Upper lobe of right lung (tissue), 1 donor: ENCODE measurements around the gene MXI1. TPM values are rescaled to one million over a fixed set of nuclear protein-coding genes. Genes with fewer than 3 reads are reported as not detected.
A peak's percentile ranks its signal among the peaks of the same experiment; 100 is the strongest.

Experiments used
- ATAC-seq: fragments of 200-7000 bp; cut with Tn5 transposase; one replicate; pipeline ENCODE4 v1.9.1; 2020; ENCODE audit warnings: mild to moderate bottlenecking, moderate library complexity
- DNase-seq: peaks from one replicate; pipeline ENCODE4 v3.0.0-alpha.2; 2020
- H3K27ac ChIP-seq: fragments of 200-600 bp; one replicate; pipeline ENCODE4 v1.8.0; 2022
- H3K27me3 ChIP-seq: fragments of 200-600 bp; one replicate; pipeline ENCODE4 v1.8.0; 2022; ENCODE audit warnings: mild to moderate bottlenecking
- H3K36me3 ChIP-seq: fragments of 200-600 bp; one replicate; pipeline ENCODE4 v1.8.0; 2022
- H3K4me1 ChIP-seq: fragments of 200-600 bp; one replicate; pipeline ENCODE4 v1.8.0; 2022
- H3K4me3 ChIP-seq: fragments of 200-600 bp; one replicate; pipeline ENCODE4 v1.8.0; 2022; ENCODE audit warnings: mild to moderate bottlenecking
- H3K9me3 ChIP-seq: fragments of 200-600 bp; one replicate; pipeline ENCODE4 v1.8.0; 2022
- CTCF ChIP-seq: fragments of 200-600 bp; IDR thresholded peaks from one replicate; pipeline ENCODE4 v1.8.0; 2022; ENCODE audit warnings: antibody characterized with exemption
- intact Hi-C: fragments of 100-400 bp; cut with DNase I; formaldehyde crosslinking; loops from one replicate; pipeline ENCODE4 v1.11.0; 2022
- total RNA-seq: library from RNA; stranded (reverse); fragmentation: NEBNext Ultra II Directional; extraction: Animal tissue kit (Norgen Biotek cat#: 25700); gene quantifications from one replicate; pipeline ENCODE4 v1.2.1, GENCODE V29; 2021
- donor health status: DM: no; HTN: yes; CAD: no; lungs with severe emphysema.

MXI1 gene
- total RNA-seq, 1 donor from 2014 or later: 34.7 TPM

GRCh38 chr10:110310741-110311140 is 103.3 kb downstream of the MXI1 start:
- Histone ChIP-seq H3K27ac (no peak overlapping the region), H3K27me3 (no peaks in the 10 kb centered on the region), H3K4me3 (no peak overlapping the region), H3K9me3 (no peaks in the 10 kb centered on the region), H3K36me3 (no peaks in the 10 kb centered on the region), H3K4me1 (peaks cover 3% of the 10 kb centered on the region)
- intact Hi-C loops: loop anchor here (5.0 kb wide), 1 partner anchor 237 kb away; no protein-coding TSS in a partner anchor
- no peak for TF ChIP-seq CTCF
- no peak for ATAC-seq
- DNase-seq: no peak

GRCh38 chr10:110311357-110311949 is 104.0 kb downstream of the MXI1 start:
- ATAC-seq: peak; percentile 87
- DNase-seq: no peak
- TF ChIP-seq CTCF: peak; percentile 65
- Histone ChIP-seq H3K27ac (no peak overlapping the region), H3K4me3 (no peak overlapping the region), H3K9me3 (no peaks in the 10 kb centered on the region), H3K27me3 (no peaks in the 10 kb centered on the region), H3K4me1 (no peaks in the 10 kb centered on the region), H3K36me3 (no peaks in the 10 kb centered on the region)
- intact Hi-C loops: loop anchor here (5.0 kb wide), 1 partner anchor 236 kb away; no protein-coding TSS in a partner anchor

GRCh38 chr10:110312206-110312605 is 104.8 kb downstream of the MXI1 start:
- H3K27ac ChIP-seq: no peak overlapping the region
- H3K9me3 ChIP-seq: no peaks in the 10 kb centered on the region
- no peak for TF ChIP-seq CTCF
- no peaks in the 10 kb centered on the region for H3K36me3 ChIP-seq
- no peaks in the 10 kb centered on the region for H3K27me3 ChIP-seq
- intact Hi-C loops: loop anchor here (5.0 kb wide), 1 partner anchor 235 kb away; no protein-coding TSS in a partner anchor
- DNase-seq (no peak), ATAC-seq (no peak)
- no peak overlapping the region for H3K4me3 ChIP-seq
- H3K4me1 ChIP-seq: no peaks in the 10 kb centered on the region

- intact Hi-C loops: loop anchor here (5.0 kb wide), 1 partner anchor 234 kb away; no protein-coding TSS in a partner anchor
- H3K27ac ChIP-seq: no peak overlapping the region
- H3K36me3 ChIP-seq: no peaks in the 10 kb centered on the region
- H3K27me3 ChIP-seq: no peaks in the 10 kb centered on the region
- TF ChIP-seq CTCF: no peak
- DNase-seq (no peak), ATAC-seq (no peak)
- H3K9me3 ChIP-seq: no peaks in the 10 kb centered on the region
- no peaks in the 10 kb centered on the region for H3K4me1 ChIP-seq
- no peak overlapping the region for H3K4me3 ChIP-seq
Measured at GRCh38 chr10:110313674-110314073, 106.3 kb downstream of the MXI1 start.

GRCh38 chr10:110317866-110318850 is 110.8 kb downstream of the MXI1 start:
- Histone ChIP-seq H3K4me3 (no peak overlapping the region), H3K9me3 (no peaks in the 10 kb centered on the region), H3K27me3 (no peaks in the 10 kb centered on the region), H3K27ac (no peak overlapping the region), H3K4me1 (no peaks in the 10 kb centered on the region), H3K36me3 (no peaks in the 10 kb centered on the region)
- ATAC-seq (no peak), DNase-seq (no peak)
- intact Hi-C loops: no loop called here
- TF ChIP-seq CTCF: no peak
